Esophagus squamous epithelium (tissue), 5 donors: ENCODE measurements around the gene GRK5. TPM values are rescaled to one million over a fixed set of nuclear protein-coding genes. Genes with fewer than 3 reads are reported as not detected.
A peak's percentile ranks its signal among the peaks of the same experiment; 100 is the strongest.

Experiments
- DNase-seq: peaks from one replicate; lab custom pipeline; 2025; lab: John Stamatoyannopoulos, UW
- H3K27ac ChIP-seq, 4 donors: fragments of 200-600 bp; sonication (generic); one replicate each; pipeline ENCODE4 v1.5.1; 2016 to 2019; ENCODE audit warnings: mild to moderate bottlenecking in 1 of 4
- H3K27me3 ChIP-seq, 4 donors: fragments of 200-600 bp; sonication (generic); 1 replicate in 3 of 4; 2 replicates in 1 of 4; pipeline versions ENCODE4 v1.5.1 to v1.6.0; 2017 to 2021; ENCODE audit warnings: antibody characterized with exemption in 1 of 4
- H3K36me3 ChIP-seq, 3 donors: fragments of 200-600 bp; sonication (generic); one replicate each; pipeline ENCODE4 v1.5.1; 2016 to 2019
- H3K4me1 ChIP-seq, 3 donors: fragments of 200-600 bp; sonication (generic); one replicate each; pipeline ENCODE4 v1.5.1; 2017 to 2019
- H3K4me3 ChIP-seq, 4 donors: fragments of 200-600 bp; sonication (generic); 1 replicate in 3 of 4; 2 replicates in 1 of 4; pipeline ENCODE4 v1.5.1; 2016 to 2019; ENCODE audit warnings: mild to moderate bottlenecking in 2 of 4, moderate library complexity in 1 of 4
- H3K9me3 ChIP-seq, 3 donors: fragments of 200-600 bp; sonication (generic); one replicate each; pipeline ENCODE4 v1.5.1; 2016 to 2019
- CTCF ChIP-seq, 6 experiments: fragments of 450-650 bp in 4 of 6; fragments of 200-600 bp in 2 of 6; sonication (generic) in 2 of 6; IDR thresholded peaks; one replicate each; pipeline ENCODE4 v1.5.1; 2016 to 2019; ENCODE audit warnings: antibody characterized with exemption in 6 of 6, mild to moderate bottlenecking in 4 of 6, moderate library complexity in 4 of 6
- POLR2A ChIP-seq, 4 donors: fragments of 450-650 bp; IDR thresholded peaks; one replicate each; pipeline ENCODE4 v1.6.1; 2017; ENCODE audit warnings: antibody characterized with exemption in 4 of 4, mild to moderate bottlenecking in 4 of 4, moderate library complexity in 3 of 4
- WGBS, 2 donors: methylation state at CpG; one replicate each; pipeline ENCODE4 v1.1.5; 2018; 5-methylcytosine and 5-hydroxymethylcytosine counted together
- intact Hi-C: fragments of 100-400 bp; cut with DNase I; formaldehyde crosslinking; loops from one replicate; pipeline ENCODE4 v1.15.0; 2022
- total RNA-seq, 4 donors: library from RNA; depleted of rRNA; stranded (reverse); fragments of >200 nt; gene quantifications; one replicate each; pipeline ENCODE4 v1.1.0, GENCODE V29; 2016
- donor health status: DM: yes; HTN: yes; CAD: no.

The GRK5 gene
- total RNA-seq, 4 donors from 2014 or later: 2.4 to 18.9 (median 6.3) TPM

GRCh38 chr10:119495021-119495505 lies 287.7 kb downstream of the GRK5 start:
- no peak for DNase-seq

GRCh38 chr10:119495545-119495944 lies 288.2 kb downstream of the GRK5 start:
- no peak for TF ChIP-seq CTCF (IDR thresholded peaks at IDR 0.05)
- WGBS, 2 donors: 90 to 100% methylated on average over 1 to 3 of the region's 3 CpGs

More at GRCh38 chr10:119495021-119495505, 287.7 kb downstream of the GRK5 start:
- no peaks in the 10 kb centered on the region for H3K9me3 ChIP-seq
- no peaks in the 10 kb centered on the region for H3K27me3 ChIP-seq
- peak overlapping the region in 2 of 4 donors; percentile 44 to 52 for H3K27ac ChIP-seq
- intact Hi-C loops: no loop called here
- 80 to 86% methylated on average over 2 to 4 of the region's 5 CpGs for WGBS, 2 donors
- H3K4me3 ChIP-seq: no peak overlapping the region
- peaks cover 0 to 56% (median 1%) of the 10 kb centered on the region in 3 donors for H3K4me1 ChIP-seq
- H3K36me3 ChIP-seq: peaks cover 0 to 19% (median 0%) of the 10 kb centered on the region in 3 donors
- TF ChIP-seq POLR2A (IDR thresholded peaks at IDR 0.05) (no peak), CTCF (IDR thresholded peaks at IDR 0.05) (no peak)

GRCh38 chr10:119496273-119496672 lies 288.9 kb downstream of the GRK5 start:
- Histone ChIP-seq H3K27ac (no peak overlapping the region), H3K36me3 (peaks cover 0 to 19% (median 0%) of the 10 kb centered on the region in 3 donors), H3K27me3 (no peaks in the 10 kb centered on the region), H3K4me3 (no peak overlapping the region), H3K9me3 (no peaks in the 10 kb centered on the region), H3K4me1 (peaks cover 0 to 65% (median 8%) of the 10 kb centered on the region in 3 donors)
- 77% methylated on average over 6 of the region's 7 CpGs; no CpG with 5 or more reads in 1 of the 2 donors for WGBS, 2 donors
- no peak for TF ChIP-seq POLR2A (IDR thresholded peaks at IDR 0.05)
- TF ChIP-seq CTCF (IDR thresholded peaks at IDR 0.05): no peak
- intact Hi-C loops: no loop called here
- DNase-seq: no peak

More at GRCh38 chr10:119495545-119495944, 288.2 kb downstream of the GRK5 start:
- no peaks in the 10 kb centered on the region for H3K27me3 ChIP-seq
- peak overlapping the region in 1 of 4 donors; percentile 52 for H3K27ac ChIP-seq
- peaks cover 0 to 19% (median 0%) of the 10 kb centered on the region in 3 donors for H3K36me3 ChIP-seq
- H3K9me3 ChIP-seq: no peaks in the 10 kb centered on the region
- H3K4me1 ChIP-seq: peaks cover 0 to 58% (median 3%) of the 10 kb centered on the region in 3 donors
- intact Hi-C loops: no loop called here
- H3K4me3 ChIP-seq: no peak overlapping the region
- no peak for DNase-seq

GRCh38 chr10:119497243-119497642 lies 289.9 kb downstream of the GRK5 start:
- DNase-seq: no peak
- no peaks in the 10 kb centered on the region for H3K27me3 ChIP-seq
- no peaks in the 10 kb centered on the region for H3K9me3 ChIP-seq
- no peak for TF ChIP-seq POLR2A (IDR thresholded peaks at IDR 0.05)
- H3K4me1 ChIP-seq: peaks cover 0 to 61% (median 8%) of the 10 kb centered on the region in 3 donors
- 86 to 93% methylated on average over 8 to 9 of the region's 9 CpGs for WGBS, 2 donors
- intact Hi-C loops: no loop called here
- H3K36me3 ChIP-seq: peaks cover 0 to 21% (median 0%) of the 10 kb centered on the region in 3 donors
- H3K27ac ChIP-seq: no peak overlapping the region
- no peak overlapping the region for H3K4me3 ChIP-seq

GRCh38 chr10:119498889-119499676 lies 291.7 kb downstream of the GRK5 start:
- DNase-seq: no peak

More at GRCh38 chr10:119498889-119499676, 291.7 kb downstream of the GRK5 start:
- H3K9me3 ChIP-seq: no peaks in the 10 kb centered on the region
- H3K27me3 ChIP-seq: no peaks in the 10 kb centered on the region
- WGBS, 2 donors: 71 to 78% methylated on average over 5 to 11 of the region's 11 CpGs
- intact Hi-C loops: no loop called here
- H3K36me3 ChIP-seq: peaks cover 0 to 36% (median 0%) of the 10 kb centered on the region in 3 donors
- TF ChIP-seq POLR2A (IDR thresholded peaks at IDR 0.05) (no peak), CTCF (IDR thresholded peaks at IDR 0.05) (no peak)
- no peak overlapping the region for H3K4me3 ChIP-seq
- H3K27ac ChIP-seq: no peak overlapping the region
- peaks cover 0 to 52% (median 8%) of the 10 kb centered on the region in 3 donors for H3K4me1 ChIP-seq
